ENCODE data around the gene ENGASE. TPM values are rescaled to one million over a fixed set of nuclear protein-coding genes. Genes with fewer than 3 reads are reported as not detected.

Gene ENGASE
- total and polyA plus RNA-seq, 9 of the 15 experiments (the other 6 are each of a cell fraction or from before 2014, with no cell fraction given), result 0.06 to 45.5 (median 13.9) TPM

DNA sequence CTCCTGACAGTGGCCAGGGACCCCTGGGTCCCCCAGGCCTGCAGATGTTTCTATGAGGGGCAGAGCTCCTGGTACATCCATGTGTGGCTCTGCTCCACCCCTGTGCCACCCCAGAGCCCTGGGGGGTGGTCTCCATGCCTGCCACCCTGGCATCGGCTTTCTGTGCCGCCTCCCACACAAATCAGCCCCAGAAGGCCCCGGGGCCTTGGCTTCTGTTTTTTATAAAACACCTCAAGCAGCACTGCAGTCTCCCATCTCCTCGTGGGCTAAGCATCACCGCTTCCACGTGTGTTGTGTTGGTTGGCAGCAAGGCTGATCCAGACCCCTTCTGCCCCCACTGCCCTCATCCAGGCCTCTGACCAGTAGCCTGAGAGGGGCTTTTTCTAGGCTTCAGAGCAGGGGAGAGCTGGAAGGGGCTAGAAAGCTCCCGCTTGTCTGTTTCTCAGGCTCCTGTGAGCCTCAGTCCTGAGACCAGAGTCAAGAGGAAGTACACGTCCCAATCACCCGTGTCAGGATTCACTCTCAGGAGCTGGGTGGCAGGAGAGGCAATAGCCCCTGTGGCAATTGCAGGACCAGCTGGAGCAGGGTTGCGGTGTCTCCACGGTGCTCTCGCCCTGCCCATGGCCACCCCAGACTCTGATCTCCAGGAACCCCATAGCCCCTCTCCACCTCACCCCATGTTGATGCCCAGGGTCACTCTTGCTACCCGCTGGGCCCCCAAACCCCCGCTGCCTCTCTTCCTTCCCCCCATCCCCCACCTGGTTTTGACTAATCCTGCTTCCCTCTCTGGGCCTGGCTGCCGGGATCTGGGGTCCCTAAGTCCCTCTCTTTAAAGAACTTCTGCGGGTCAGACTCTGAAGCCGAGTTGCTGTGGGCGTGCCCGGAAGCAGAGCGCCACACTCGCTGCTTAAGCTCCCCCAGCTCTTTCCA, 25.5 kb upstream of the ENGASE start:
- no peak overlapping the region for H3K4me3 ChIP-seq
- H2AFZ ChIP-seq (ENCODE audit: low read depth, low read length), result no peak overlapping the region
- H3K36me3 ChIP-seq (ENCODE audit: control insufficient read depth, insufficient read depth, low read length), result no peaks in the 10 kb centered on the region
- H3K27ac ChIP-seq (ENCODE audit: extremely low read depth, low read depth, low read length), result no peak overlapping the region
- in situ Hi-C loops (cut with MboI) (no loop called here), intact Hi-C loops (cut with micrococcal nuclease) (loop anchor here (5.0 kb wide), 1 partner anchor 33 kb away; no protein-coding TSS in a partner anchor)
- FAIRE-seq (no peak), DNase-seq (ENCODE audit: extremely low read depth in 1 of 4, low spot score in 3 of 4) (no peak), ATAC-seq (no peak)
- H3K4me1 ChIP-seq (replicated peaks in 1 of 2; ENCODE audit: control insufficient read depth in 2 of 2, insufficient read depth in 2 of 2, low read length in 2 of 2), result peaks cover 0 to 14% of the 10 kb centered on the region in 2 experiments; a peak in 2 of 5 replicates
- no TSS peak for BruUV-seq (replicated peaks)
- WGBS (ENCODE audit: insufficient coverage, low coverage, missing lambda C conversion rate), result under 1% methylated on average over 19 of the region's 21 CpGs
- H3K9ac ChIP-seq (ENCODE audit: insufficient read depth in 1 of 2, low read depth in 2 of 2, low read length in 2 of 2), result no peak overlapping the region; a peak in 1 of 4 replicates
- no peaks in the 10 kb centered on the region for H3K9me3 ChIP-seq (replicated peaks; ENCODE audit: control insufficient read depth, insufficient read depth, low read depth, low read length)
- H4K20me1 ChIP-seq (replicated peaks; ENCODE audit: control insufficient read depth, insufficient read depth, low read length), result peaks cover 15% of the 10 kb centered on the region; the same call in 1 of the 2 replicates
- no peaks in the 10 kb centered on the region for H3K9me1 ChIP-seq (ENCODE audit: control insufficient read depth, insufficient read depth, low read length)
- H3K79me2 ChIP-seq (ENCODE audit: control insufficient read depth, insufficient read depth, low read length), result no peaks in the 10 kb centered on the region
- H3K27me3 ChIP-seq (ENCODE audit: control insufficient read depth in 2 of 2, insufficient read depth in 2 of 2, low read length in 2 of 2), result peaks cover 32 to 70% of the 10 kb centered on the region in 2 experiments; a peak in 4 of 5 replicates
- ChIA-PET CTCF (ENCODE audit: low intra/inter-chr PET ratio) (no interaction called here), POLR2A (no interaction called here)
- H3K4me2 ChIP-seq (ENCODE audit: insufficient read depth, low read length), result no peak overlapping the region
- TF ChIP-seq ZZZ3 (IDR thresholded peaks at IDR 0.05) (no peak), TARDBP (IDR thresholded peaks at IDR 0.05) (no peak), ZNF146 (CRISPR knock-in tag; IDR thresholded peaks at IDR 0.05; ENCODE audit: unreplicated experiment) (no peak), CBFA2T2 (conservative IDR thresholded peaks at IDR 0.05) (no peak), ZNF324 (CRISPR knock-in tag; IDR thresholded peaks at IDR 0.05) (no peak), ZNF668 (CRISPR knock-in tag; IDR thresholded peaks at IDR 0.05) (no peak), NCOA1 (IDR thresholded peaks at IDR 0.05; ENCODE audit: low read depth) (no peak), ZNF175 (CRISPR knock-in tag; IDR thresholded peaks at IDR 0.05; ENCODE audit: low read depth) (no peak), KDM4B (IDR thresholded peaks at IDR 0.05; ENCODE audit: borderline replicate concordance in 2 of 2, low read depth in 1 of 2) (no peak), MEF2A (IDR thresholded peaks at IDR 0.05; ENCODE audit: control insufficient read depth, low read depth, low read length) (no peak), ZNF143 (CRISPR knock-in tag; IDR thresholded peaks at IDR 0.05) (no peak), ASH1L (IDR thresholded peaks at IDR 0.05; ENCODE audit: borderline replicate concordance, low read depth, partially characterized antibody) (no peak), PPARD (CRISPR knock-in tag; IDR thresholded peaks at IDR 0.05) (no peak), RAD51 (IDR thresholded peaks at IDR 0.05; ENCODE audit: borderline replicate concordance, low read depth) (no peak), RAD21 (CRISPR knock-in tag; conservative IDR thresholded peaks at IDR 0.05 in 1 of 2, IDR thresholded peaks at IDR 0.05 in 1 of 2) (no peak), DMBX1 (CRISPR knock-in tag; IDR thresholded peaks at IDR 0.05; ENCODE audit: borderline replicate concordance) (no peak), NUFIP1 (IDR thresholded peaks at IDR 0.05; ENCODE audit: partially characterized antibody) (no peak)
- TF ChIP-seq, protein P1, sequence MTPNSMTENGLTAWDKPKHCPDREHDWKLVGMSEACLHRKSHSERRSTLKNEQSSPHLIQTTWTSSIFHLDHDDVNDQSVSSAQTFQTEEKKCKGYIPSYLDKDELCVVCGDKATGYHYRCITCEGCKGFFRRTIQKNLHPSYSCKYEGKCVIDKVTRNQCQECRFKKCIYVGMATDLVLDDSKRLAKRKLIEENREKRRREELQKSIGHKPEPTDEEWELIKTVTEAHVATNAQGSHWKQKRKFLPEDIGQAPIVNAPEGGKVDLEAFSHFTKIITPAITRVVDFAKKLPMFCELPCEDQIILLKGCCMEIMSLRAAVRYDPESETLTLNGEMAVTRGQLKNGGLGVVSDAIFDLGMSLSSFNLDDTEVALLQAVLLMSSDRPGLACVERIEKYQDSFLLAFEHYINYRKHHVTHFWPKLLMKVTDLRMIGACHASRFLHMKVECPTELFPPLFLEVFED (CRISPR knock-in tag; conservative IDR thresholded peaks at IDR 0.05), result no peak
- TF ChIP-seq, protein P2, sequence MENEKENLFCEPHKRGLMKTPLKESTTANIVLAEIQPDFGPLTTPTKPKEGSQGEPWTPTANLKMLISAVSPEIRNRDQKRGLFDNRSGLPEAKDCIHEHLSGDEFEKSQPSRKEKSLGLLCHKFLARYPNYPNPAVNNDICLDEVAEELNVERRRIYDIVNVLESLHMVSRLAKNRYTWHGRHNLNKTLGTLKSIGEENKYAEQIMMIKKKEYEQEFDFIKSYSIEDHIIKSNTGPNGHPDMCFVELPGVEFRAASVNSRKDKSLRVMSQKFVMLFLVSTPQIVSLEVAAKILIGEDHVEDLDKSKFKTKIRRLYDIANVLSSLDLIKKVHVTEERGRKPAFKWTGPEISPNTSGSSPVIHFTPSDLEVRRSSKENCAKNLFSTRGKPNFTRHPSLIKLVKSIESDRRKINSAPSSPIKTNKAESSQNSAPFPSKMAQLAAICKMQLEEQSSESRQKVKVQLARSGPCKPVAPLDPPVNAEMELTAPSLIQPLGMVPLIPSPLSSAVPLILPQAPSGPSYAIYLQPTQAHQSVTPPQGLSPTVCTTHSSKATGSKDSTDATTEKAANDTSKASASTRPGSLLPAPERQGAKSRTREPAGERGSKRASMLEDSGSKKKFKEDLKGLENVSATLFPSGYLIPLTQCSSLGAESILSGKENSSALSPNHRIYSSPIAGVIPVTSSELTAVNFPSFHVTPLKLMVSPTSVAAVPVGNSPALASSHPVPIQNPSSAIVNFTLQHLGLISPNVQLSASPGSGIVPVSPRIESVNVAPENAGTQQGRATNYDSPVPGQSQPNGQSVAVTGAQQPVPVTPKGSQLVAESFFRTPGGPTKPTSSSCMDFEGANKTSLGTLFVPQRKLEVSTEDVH (IDR thresholded peaks at IDR 0.05; ENCODE audit: low read depth, partially characterized antibody), result no peak
